PC-3 (cell line): Measurements from ENCODE around the gene TCP10L. TPM values are rescaled to one million over a fixed set of nuclear protein-coding genes. Genes with fewer than 3 reads are reported as not detected.

Source experiments
- ATAC-seq: fragments of 200-7000 bp; cut with Tn5 transposase; 2 replicates; pipeline ENCODE4 v1.9.1; 2020; ENCODE audit warnings: mild to moderate bottlenecking, moderate library complexity
- BruUV-seq: library from RNA; stranded (reverse); fragments of 400-500 nt; replicated peaks from 2 replicates; lab custom pipeline; 2021; lab: Mats Ljungman, UMichigan
- CTCF ChIA-PET: fragments of 300-600 bp; sonication (Branson Sonifier 250); formaldehyde crosslinking; loops from one replicate; lab custom pipeline; 2022; ENCODE audit warnings: antibody characterized with exemption; lab: Charles Lee
- POLR2A ChIA-PET: fragments of 300-600 bp; sonication (Branson Sonifier 250); formaldehyde crosslinking; loops from one replicate; lab custom pipeline; 2022; ENCODE audit warnings: antibody characterized with exemption; ENCODE audit not compliant: unreplicated experiment; lab: Charles Lee
- DNase-seq: peaks from one replicate; pipeline ENCODE4 v3.0.0-alpha.2; 2015
- H2AFZ ChIP-seq: fragments of 300-600 bp; sonication (generic); 2 replicates; pipeline ENCODE4 v1.6.0; 2016; ENCODE audit warnings: antibody characterized with exemption, low read length
- H3F3A ChIP-seq: fragments of 300-600 bp; sonication (generic); one replicate; pipeline ENCODE4 v1.6.0; 2017; ENCODE audit warnings: antibody characterized with exemption, low read length, control low read depth, mild to moderate bottlenecking; ENCODE audit not compliant: unreplicated experiment
- H3K27ac ChIP-seq: fragments of 300-600 bp; sonication (generic); 2 replicates; pipeline ENCODE4 v1.5.1; 2016; ENCODE audit warnings: mild to moderate bottlenecking, low read length
- H3K27me3 ChIP-seq: fragments of 300-600 bp; sonication (generic); 2 replicates; pipeline ENCODE4 v1.6.1; 2016; ENCODE audit warnings: low read length, mixed read lengths
- H3K36me3 ChIP-seq: fragments of 300-600 bp; sonication (generic); 2 replicates; pipeline ENCODE4 v1.6.1; 2016; ENCODE audit warnings: low read depth, mixed run types, low read length, mixed read lengths
- H3K4me1 ChIP-seq: fragments of 300-600 bp; sonication (generic); 2 replicates; pipeline ENCODE4 v1.5.1; 2016; ENCODE audit warnings: low read length; ENCODE audit not compliant: insufficient read depth
- H3K4me2 ChIP-seq: fragments of 300-600 bp; sonication (generic); 2 replicates; pipeline ENCODE4 v1.6.0; 2016; ENCODE audit warnings: low read length
- H3K4me3 ChIP-seq: fragments of 300-600 bp; sonication (generic); 2 replicates; pipeline ENCODE4 v1.5.1; 2016; ENCODE audit warnings: mild to moderate bottlenecking, low read length, mixed read lengths
- H3K79me2 ChIP-seq: fragments of 300-600 bp; sonication (generic); 2 replicates; pipeline ENCODE4 v1.6.1; 2017; ENCODE audit warnings: low read length, mixed read lengths
- H3K9ac ChIP-seq: fragments of 300-600 bp; sonication (generic); 2 replicates; pipeline ENCODE4 v1.6.0; 2016; ENCODE audit warnings: mild to moderate bottlenecking, low read length
- H3K9me2 ChIP-seq: fragments of 300-600 bp; sonication (generic); replicated peaks from 2 replicates; pipeline ENCODE4 v1.6.1; 2016; ENCODE audit warnings: mixed run types, low read length, mixed read lengths
- H3K9me3 ChIP-seq: fragments of 300-600 bp; sonication (generic); 2 replicates; pipeline ENCODE4 v1.6.1; 2016; ENCODE audit warnings: low read length, mixed read lengths
- H4K20me1 ChIP-seq: fragments of 300-600 bp; sonication (generic); 2 replicates; pipeline ENCODE4 v1.6.1; 2016; ENCODE audit warnings: low read length, mixed read lengths
- EZH2 ChIP-seq: fragments of 300-600 bp; sonication (generic); IDR thresholded peaks from one replicate; pipeline ENCODE4 v1.6.1; 2017; ENCODE audit warnings: antibody characterized with exemption, mild to moderate bottlenecking, low read length; ENCODE audit not compliant: unreplicated experiment
- EZH2phosphoT487 ChIP-seq: fragments of 300-600 bp; sonication (generic); IDR thresholded peaks from 2 replicates; pipeline ENCODE4 v1.6.1; 2018; ENCODE audit warnings: mild to moderate bottlenecking, antibody characterized with exemption, low read length, borderline replicate concordance
- intact Hi-C: fragments of 100-400 bp; cut with micrococcal nuclease; formaldehyde crosslinking; loops from 2 replicates; pipeline ENCODE4 v1.9.0; 2023
- total RNA-seq: library from RNA; depleted of rRNA; stranded (reverse); fragments of >200 nt; gene quantifications from 2 replicates; pipeline ENCODE4 v1.2.3, GENCODE V29; 2014
- TF ChIP-seq, protein P1 (sequence below): fragments of 300-600 bp; sonication (generic); conservative IDR thresholded peaks from 2 replicates; pipeline ENCODE4 v1.5.1; 2017; ENCODE audit warnings: antibody characterized with exemption, low read depth, mild to moderate bottlenecking, low read length

The TCP10L gene
- total RNA-seq, 1 experiment from 2014 or later = 2.1 TPM

GRCh38 chr21:32566741-32567389, 18.5 kb downstream of the TCP10L start:
- Histone ChIP-seq H3K36me3 (no peaks in the 10 kb centered on the region), H2AFZ (no peak overlapping the region), H3K27ac (no peak overlapping the region), H3K9ac (no peak overlapping the region), H3K27me3 (no peaks in the 10 kb centered on the region), H3K4me3 (no peak overlapping the region), H3K4me1 (peaks cover 11% of the 10 kb centered on the region), H3F3A (no peaks in the 10 kb centered on the region), H3K9me3 (no peaks in the 10 kb centered on the region), H3K79me2 (no peaks in the 10 kb centered on the region), H3K9me2 (no peaks in the 10 kb centered on the region), H3K4me2 (no peak overlapping the region), H4K20me1 (no peaks in the 10 kb centered on the region)
- TF ChIP-seq EZH2 (no peak), EZH2phosphoT487 (no peak)
- TF ChIP-seq, protein P1, sequence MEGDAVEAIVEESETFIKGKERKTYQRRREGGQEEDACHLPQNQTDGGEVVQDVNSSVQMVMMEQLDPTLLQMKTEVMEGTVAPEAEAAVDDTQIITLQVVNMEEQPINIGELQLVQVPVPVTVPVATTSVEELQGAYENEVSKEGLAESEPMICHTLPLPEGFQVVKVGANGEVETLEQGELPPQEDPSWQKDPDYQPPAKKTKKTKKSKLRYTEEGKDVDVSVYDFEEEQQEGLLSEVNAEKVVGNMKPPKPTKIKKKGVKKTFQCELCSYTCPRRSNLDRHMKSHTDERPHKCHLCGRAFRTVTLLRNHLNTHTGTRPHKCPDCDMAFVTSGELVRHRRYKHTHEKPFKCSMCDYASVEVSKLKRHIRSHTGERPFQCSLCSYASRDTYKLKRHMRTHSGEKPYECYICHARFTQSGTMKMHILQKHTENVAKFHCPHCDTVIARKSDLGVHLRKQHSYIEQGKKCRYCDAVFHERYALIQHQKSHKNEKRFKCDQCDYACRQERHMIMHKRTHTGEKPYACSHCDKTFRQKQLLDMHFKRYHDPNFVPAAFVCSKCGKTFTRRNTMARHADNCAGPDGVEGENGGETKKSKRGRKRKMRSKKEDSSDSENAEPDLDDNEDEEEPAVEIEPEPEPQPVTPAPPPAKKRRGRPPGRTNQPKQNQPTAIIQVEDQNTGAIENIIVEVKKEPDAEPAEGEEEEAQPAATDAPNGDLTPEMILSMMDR = no peak
- ChIA-PET CTCF (no interaction called here), POLR2A (no interaction called here)
- BruUV-seq = no TSS peak
- intact Hi-C loops = loop anchor here (5.0 kb wide), 2 partner anchors 70 to 90 kb away; no protein-coding TSS in a partner anchor
- ATAC-seq = no peak
- DNase-seq = no peak

- Histone ChIP-seq H3K4me2 (no peak overlapping the region), H3K4me3 (no peak overlapping the region), H3K27me3 (no peaks in the 10 kb centered on the region), H3K9ac (no peak overlapping the region), H4K20me1 (no peaks in the 10 kb centered on the region), H3F3A (no peaks in the 10 kb centered on the region), H3K4me1 (peaks cover 11% of the 10 kb centered on the region), H3K9me2 (no peaks in the 10 kb centered on the region), H3K36me3 (no peaks in the 10 kb centered on the region), H3K79me2 (no peaks in the 10 kb centered on the region), H2AFZ (no peak overlapping the region), H3K9me3 (no peaks in the 10 kb centered on the region), H3K27ac (no peak overlapping the region)
- ATAC-seq (no peak), DNase-seq (no peak)
- intact Hi-C loops = loop anchor here (5.0 kb wide), 2 partner anchors 69 to 89 kb away; no protein-coding TSS in a partner anchor
- TF ChIP-seq, protein P1 = no peak
- TF ChIP-seq EZH2 (no peak), EZH2phosphoT487 (no peak)
- POLR2A ChIA-PET = no interaction called here
- CTCF ChIA-PET = no interaction called here
- BruUV-seq = no TSS peak
These were observed 19.4 kb downstream of the TCP10L start for GRCh38 chr21:32565856-32566465.

- no peaks in the 10 kb centered on the region for H4K20me1 ChIP-seq
- BruUV-seq = no TSS peak
- no peak overlapping the region for H3K27ac ChIP-seq
- TF ChIP-seq, protein P1 = no peak
- no peak for TF ChIP-seq EZH2
- TF ChIP-seq EZH2phosphoT487 = no peak
- H3K27me3 ChIP-seq = no peaks in the 10 kb centered on the region
- no peak overlapping the region for H3K9ac ChIP-seq
- POLR2A ChIA-PET = no interaction called here
- H3K79me2 ChIP-seq = no peaks in the 10 kb centered on the region
- no peak for DNase-seq
- H3K4me3 ChIP-seq = no peak overlapping the region
- H2AFZ ChIP-seq = no peak overlapping the region
- H3K4me2 ChIP-seq = no peak overlapping the region
- intact Hi-C loops = no loop called here
- ATAC-seq = no peak
- H3K4me1 ChIP-seq = no peaks in the 10 kb centered on the region
- no peaks in the 10 kb centered on the region for H3K36me3 ChIP-seq
- CTCF ChIA-PET = no interaction called here
- no peaks in the 10 kb centered on the region for H3K9me3 ChIP-seq
- H3K9me2 ChIP-seq = no peaks in the 10 kb centered on the region
- no peaks in the 10 kb centered on the region for H3F3A ChIP-seq
These were observed 22.4 kb downstream of the TCP10L start for GRCh38 chr21:32562915-32563314.
